ENCODE measurements around the gene GAS7.

Gene GAS7

DNA sequence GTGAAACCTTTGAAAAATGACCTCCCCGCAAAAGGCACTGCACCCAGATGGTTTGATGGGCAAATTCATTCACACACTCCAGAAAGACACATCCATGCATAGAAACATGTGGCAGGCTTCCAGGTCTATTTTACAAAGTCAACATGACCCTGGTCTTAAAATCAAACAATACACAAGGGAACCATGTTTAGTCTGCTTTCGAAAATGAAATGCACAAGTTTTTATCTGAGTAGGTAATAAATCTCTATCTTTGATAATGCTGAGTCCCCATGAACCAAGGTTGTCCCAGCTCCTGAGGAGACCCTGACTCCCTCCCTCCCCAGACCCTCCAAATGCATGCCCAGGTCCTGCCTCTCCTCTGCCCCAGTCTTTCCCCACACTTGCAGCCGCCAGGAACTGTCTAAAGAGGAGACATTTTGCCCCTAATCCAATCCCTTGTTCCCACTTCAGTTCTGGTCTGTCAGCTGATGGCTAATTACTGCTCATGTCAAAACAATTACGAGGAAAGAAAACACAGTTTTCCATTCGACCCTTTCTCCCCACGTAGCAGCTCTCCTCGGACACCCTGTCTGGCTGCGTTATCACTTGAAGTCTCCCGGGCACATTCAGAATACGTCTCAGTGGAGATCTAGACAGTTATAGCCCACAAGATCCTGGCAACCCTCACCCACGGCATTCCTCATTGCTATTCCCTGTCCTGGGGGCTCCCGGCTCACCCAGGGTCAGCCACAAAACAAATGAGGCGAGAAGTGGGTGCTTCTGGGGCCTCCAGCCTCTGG, 224.5 kb downstream of the GAS7 start:
- DNase-seq = no peak

DNA sequence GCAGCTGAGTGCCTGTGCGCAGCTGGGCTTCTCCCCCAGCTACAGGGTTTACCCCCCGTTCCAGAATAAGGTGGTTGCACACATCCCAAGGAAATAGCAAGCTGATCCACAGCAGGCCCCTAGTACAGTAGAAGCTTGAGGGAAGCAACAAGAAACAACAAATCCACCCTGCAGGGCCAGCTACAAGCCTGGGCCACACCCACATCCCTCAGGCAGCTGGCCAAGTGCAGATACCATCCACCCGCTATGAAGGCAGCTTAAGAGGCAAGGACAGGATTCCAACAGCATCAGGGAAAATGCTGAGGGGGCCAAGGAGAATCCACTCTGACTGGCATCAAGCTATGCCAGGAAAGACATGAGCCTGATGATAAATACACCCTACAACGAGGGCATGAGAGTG, 226.4 kb downstream of the GAS7 start:
- peak; percentile 76 for DNase-seq

DNA sequence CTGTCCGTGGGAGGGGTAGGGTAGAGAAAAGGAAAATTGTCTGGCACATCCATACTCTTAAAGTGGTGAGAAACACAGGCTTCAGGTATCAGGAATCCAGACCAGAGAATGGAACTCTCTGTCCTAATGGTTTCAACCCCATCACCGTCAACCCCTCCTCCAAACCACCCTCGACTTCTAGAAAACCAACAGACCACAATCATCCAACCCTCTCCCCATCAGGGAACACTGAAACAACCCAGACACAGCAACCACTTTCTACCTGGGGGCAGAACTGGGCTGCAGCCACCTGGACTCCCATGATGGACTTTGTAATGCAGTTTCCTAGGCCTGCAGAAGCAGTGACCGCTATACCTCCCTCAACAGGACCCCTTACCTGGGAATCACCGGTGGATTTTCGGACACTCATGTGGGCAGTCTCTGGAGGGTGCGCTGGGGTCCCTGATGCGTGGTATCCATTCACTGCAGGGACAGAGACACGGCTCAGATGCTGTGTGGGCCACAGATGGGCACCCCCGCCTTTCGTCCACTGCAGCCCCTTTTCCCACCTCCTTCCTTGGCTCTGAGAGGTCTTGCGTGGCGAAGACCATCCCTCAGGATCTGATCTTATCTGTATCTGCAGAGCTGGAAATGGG, 229.0 kb downstream of the GAS7 start:
- DNase-seq = no peak

DNA sequence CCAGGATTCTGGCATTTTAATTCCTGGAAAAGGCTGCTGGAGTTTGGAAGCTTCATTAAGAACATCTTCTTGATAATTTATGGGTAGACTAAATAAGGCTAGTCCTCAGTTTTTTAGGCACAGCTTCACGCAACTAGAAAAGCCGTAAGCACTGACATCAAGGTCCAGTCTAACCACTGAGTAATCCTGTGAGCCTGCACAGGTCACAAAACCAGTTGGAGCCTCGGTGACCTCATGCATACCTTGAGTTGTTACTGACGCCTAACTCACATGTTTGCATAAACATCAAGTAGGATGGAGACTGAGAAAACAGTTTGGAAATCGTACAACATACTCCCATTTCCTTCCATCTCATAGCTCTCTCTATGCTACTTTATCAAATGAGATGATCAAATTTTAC, 229.5 kb downstream of the GAS7 start:
- no peak for DNase-seq

DNA sequence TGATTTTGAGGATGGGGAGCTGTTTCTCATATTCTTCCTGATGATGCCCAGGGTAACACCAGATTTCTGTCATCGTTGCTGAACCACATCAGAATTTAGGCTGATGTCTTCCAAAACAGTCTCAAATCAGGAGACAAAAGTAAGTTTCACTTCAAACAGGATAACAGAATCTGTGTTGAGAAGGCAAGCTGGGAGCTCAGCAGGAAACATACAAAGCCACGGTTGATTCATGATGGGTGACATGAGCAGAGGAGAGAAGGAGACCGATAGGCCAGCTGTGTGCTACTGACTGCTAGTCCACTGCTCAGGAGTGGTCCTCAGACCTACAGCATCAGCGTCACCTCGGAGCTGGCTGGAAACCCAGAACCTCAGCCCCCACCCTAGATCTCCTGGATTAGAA, 230.4 kb downstream of the GAS7 start:
- no peak for DNase-seq

DNA sequence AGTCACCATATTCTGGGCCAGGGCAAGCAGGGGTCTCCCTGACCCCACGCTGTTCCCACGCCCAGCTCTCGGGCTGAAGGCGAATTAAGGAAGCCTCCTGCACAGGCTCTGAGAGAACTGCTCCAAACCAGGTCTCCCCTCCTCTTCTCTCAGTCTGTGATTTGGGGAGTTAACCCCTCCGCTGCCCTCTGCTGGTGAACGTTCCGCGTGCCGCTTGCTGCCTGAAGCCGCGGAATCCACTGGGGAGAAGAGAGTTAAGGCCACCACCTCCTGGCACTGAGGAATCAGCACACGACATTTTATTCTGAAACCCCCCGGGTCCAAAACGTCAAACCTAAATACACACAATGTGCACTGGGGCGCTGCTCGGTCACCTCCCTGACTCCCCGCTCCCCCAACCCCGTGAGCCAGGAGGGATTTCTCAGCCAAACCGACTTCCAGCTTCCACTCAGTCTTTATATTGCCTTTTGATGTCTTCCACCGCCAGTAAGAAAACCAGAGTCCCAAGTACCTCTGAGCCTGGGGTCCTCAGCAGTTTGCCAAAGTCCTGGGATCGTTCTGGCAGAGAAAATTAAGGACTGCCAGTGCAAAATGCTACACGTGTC, 238.9 kb downstream of the GAS7 start:
- peak; percentile 76 for DNase-seq

DNA sequence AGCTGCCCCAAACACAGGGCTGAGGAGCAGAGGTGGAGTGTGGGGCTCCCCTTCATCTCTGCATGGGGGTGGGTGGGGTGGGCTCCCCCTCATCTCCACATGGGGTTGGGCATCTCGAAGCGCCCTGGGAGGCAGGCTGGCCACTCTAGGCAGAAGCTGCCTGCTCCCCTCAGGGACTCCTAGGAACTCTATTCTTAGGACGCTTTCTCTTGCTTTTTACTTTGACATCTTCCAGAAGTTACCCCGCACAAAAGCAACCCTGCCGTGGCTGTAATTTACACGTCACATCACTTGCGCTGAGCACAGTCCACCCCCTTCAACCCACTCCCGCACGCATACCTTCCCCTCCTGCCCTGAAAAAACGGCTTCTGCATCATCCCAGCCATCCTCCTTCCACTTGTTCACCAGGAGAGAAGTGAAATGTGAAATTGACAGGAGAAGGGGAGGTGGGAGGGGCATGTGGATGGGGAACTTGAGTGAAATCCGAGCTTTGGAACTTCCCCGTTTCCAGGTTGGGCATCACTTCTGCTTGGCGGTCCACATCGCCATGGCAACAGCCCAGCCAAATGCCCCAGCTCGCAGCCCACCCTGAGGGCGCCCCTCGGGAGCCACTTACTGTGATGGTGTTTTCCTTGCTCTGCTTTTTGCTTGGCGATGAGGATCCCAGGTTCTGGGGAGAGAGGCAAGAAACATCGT, 239.7 kb downstream of the GAS7 start:
- no peak for DNase-seq

DNA sequence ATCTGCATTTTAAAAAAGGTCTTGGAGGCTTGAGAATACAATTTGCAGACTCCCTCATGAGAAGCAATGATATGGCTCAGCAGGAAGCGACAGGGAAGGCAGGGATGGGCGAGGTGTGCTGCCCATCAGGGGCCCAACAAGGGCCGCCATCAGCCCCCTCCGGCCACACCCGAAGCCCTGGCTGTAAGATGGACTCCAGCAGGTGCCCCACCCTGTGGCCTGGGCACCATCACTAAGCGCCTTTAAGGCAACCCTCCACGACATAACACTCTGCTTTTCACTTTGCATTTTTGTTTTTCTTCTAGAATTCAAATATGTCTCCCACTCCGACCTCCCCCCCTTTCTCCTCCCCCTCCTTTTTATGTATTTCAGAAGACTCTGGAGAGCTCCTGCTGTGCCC, 241.2 kb downstream of the GAS7 start:
- DNase-seq = no peak

DNA sequence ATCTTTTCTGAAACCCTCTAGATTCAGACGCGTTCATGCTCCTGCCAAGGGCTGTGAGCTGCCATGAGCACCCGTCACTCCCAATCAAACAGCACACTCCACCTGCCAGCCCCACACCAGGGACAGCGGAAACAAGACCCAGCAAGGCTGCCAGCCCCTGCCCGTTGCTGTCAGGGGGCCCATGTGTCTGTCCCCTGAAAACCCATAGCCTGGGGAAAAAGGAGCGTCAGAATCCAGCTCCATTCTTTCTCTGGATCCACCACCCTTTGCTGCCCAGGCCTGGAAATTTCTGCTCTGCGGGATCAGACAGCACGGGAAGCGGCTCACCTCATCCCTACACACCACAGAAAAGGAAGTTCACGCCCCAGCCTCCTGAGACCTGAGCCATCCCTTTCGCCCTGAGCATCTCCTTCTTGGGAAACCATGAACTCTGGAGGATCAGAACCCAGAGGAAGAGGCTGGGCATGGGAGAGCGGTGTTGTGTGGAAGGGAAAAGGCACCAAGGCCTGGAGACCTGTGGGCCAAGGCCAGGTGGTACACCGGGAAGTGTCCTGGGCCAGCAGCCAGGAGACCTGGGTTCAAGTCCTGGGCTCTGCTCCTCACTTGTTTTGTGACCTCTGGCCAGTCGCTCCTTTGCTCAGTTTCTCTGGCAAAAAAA, 241.8 kb downstream of the GAS7 start:
- no peak for DNase-seq

DNA sequence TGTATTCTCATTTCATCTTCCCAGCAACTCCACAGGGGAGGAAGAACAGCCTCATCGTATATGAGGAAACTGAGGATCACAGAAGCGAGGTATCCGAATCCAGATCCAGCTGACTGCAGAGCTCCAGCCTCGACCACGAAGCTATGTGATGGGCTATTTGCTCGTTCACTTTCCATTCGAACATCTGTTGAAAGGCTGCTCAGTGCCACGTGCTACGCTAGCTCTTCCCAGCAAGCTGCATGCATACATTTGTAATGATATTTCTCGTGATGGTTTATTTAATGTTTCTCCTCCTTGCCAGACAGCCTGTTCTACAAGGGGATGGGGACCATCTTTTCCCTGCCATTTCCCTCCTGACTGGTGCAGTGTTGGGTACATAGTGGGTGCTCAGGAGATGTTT, 244.9 kb downstream of the GAS7 start:
- no peak for DNase-seq

DNA sequence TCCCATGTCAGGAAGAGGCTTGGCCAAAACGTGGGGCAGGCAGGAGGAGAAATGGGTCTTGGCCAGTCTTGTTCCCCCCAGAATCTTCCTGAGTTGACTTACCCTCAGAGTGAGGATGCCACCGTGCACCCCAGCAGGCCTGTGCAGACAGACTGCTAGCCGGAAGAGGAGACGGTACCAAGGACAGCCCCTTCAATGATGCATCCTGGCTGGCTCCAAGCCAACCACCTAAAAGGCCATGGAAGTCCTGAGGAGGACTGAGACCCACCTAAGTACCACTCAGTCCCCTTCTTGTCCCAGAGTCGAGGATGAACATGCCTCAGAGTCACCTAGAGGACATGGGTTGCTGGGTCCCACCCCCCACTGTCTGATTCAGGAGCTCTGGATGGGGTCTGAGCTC, 246.6 kb downstream of the GAS7 start:
- DNase-seq = no peak

DNA sequence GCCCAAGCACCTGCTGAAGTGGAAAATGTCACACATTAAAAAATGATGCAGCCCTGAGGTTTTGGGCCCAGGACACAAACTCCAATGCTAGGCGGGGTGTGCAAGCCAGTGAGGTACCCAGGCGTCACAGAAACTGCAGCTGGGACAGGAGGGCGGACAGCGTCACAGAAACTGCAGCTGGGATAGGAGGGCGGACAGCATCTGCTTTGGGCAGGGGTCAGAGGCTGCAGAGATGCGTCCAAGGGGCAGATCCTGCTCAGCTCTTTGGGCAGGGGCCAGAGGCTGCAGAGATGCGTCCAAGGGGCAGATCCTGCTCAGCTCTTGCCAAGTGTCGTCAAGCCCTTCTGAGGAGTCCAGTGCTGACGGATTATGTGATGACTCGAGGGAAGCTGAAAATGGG, 249.5 kb downstream of the GAS7 start:
- no peak for DNase-seq

DNA sequence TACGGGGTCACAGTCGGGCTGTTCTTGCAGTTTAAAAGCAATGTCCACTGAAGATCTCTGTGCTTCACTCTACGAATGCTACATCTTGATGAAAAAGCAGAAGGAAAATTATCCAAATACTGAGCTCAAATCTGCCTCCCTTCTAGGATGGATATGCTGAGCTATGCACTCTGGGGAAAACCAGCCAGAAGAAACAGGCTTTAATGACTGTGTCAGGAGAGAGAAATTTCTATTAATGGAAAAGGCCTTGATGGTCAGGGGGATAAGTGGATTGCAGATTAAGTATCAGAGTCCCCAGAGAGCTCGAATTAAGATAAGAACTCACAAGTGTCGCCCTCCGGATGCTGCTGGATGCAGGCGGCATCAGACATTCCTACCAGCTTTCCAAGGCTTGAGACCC, 253.7 kb downstream of the GAS7 start:
- DNase-seq = no peak

DNA sequence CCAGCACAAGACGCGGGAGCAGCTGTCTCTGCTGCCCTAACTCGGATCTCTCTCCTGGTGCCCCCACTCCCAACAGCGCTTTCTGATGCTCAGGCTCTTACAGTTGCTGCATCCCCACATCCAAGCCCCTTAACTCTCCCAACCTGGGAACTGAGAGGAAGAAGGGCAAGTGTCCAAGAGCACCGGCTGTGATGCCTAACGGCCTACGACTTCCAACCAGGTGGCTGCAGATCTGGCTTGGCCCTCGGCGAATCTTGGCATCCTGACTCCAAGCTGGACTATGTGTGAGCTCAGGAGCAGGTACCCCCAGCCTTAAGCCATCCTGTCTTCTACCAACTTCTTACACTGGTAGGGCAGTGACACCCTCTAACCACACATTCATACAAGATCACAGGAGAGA, 255.1 kb downstream of the GAS7 start:
- DNase-seq = no peak

DNA sequence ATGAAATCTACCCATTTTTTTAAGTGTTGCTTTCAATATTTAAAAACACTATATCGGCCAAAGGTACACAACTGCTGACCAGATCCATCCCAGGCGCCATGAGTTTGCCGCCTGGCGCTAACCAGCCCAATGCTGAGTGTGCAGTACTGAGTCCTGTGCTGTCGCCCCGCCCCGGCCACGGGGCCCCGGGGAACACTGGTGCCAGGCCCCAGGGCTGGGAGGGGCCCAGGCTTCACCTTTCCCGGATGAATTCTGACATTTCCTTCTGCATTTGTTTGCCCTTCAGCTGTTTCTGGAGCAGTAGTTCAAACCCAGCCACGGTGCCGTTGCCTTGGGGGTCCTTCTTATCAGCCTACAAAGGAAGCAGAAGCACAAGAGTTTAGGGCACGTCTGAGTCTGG, 255.5 kb downstream of the GAS7 start:
- no peak for DNase-seq

DNA sequence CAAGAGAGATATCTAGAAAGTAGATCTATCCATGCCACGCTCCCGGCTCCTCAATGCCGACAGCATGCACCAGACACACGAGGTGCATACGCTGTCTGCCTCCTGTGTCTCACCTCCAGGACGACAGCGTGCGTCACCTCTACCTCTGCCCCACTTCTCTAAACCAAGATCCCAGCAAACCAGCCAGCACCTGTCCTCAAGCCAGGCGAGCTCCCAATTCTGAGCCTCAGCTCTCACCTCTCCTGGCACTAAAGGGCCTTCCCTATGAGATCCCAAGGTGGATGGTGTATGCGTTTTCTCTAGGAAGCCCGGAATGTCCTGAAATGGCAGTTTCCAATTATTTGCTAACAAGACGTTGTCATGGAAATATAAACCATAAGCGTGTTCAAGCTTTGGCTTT, 257.1 kb downstream of the GAS7 start:
- no peak for DNase-seq

DNA sequence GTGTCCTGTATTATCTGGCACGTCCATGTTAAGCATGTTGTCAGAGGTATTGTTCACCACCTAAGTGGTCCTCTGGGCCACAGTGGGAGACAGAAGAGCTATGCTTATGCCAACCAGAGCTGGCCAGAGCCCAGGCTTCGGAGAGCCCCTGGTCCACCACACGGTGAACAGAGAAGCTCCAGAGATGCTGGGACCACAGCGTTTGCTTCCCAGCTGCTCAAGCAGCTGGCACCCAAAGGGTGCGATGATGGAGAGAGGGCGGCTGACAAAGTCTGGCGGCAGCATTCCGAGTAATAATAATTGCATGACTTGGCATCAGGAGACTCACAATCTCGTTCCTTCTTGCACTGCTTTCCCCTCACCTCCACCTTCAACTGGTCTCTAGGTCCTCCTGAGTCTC, 257.6 kb downstream of the GAS7 start:
- DNase-seq = no peak

DNA sequence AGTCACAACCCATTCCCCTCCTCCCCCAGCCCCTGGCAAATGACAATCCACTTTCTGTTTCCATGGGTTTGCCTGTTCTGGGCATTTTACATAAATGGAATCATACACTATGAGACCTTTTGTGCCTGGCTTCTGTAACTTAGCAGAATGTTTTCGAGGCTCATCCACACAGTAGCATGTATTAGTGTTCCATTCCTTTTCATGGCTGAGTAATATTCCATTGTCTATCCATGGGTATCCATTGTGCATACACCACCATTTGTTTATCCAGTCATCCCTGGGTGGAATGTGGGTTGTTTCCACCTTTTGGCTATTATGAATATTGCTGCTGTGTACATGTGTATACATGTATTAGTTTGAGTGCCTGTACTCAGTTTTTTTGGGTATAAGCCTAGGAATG, 259.6 kb downstream of the GAS7 start:
- DNase-seq = no peak

DNA sequence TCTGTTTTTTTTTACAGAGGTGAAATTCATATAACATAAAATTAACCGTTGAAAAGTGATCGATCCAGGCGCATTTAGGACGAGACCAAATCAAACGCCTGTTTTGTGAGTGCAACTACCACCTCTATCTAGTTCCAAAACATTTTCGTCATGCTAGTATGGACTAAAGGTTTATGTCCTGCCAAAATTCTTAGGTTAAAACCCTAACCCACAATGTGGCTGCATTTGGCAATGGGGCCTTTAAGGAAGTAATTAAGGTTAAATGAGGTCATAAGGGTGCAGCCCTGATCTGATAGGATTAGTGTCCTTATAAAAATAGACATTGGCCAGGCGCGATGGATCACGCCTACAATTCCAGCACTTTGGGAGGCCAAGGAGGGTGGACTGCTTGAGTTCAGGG, 260.5 kb downstream of the GAS7 start:
- peak; percentile 5 for DNase-seq

DNA sequence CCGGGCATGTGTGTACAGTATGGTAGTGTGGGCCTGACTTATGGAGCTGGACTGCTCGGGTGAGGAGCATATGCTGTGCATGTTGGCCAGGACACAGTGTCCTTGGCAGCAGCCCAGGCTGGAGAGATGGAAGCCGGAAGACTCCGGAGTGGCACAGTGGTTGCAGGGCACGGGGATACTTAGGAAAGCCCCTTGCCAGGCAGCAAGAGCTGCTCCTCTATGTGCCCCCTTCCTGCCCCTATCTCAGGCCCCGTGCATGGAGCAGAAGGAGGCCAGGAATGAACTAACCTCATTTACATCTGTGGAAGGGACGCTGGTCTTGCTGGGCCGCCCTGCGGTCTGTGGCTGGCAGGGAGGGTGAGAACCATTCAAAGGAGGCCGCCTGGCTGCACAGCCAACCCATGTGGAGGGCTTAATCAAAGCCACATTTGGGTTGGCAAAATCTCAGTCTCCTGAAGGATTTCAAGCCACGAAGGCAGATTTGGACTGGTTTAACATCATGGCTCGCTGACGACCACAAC, 261.1 kb downstream of the GAS7 start:
- no peak for DNase-seq

DNA sequence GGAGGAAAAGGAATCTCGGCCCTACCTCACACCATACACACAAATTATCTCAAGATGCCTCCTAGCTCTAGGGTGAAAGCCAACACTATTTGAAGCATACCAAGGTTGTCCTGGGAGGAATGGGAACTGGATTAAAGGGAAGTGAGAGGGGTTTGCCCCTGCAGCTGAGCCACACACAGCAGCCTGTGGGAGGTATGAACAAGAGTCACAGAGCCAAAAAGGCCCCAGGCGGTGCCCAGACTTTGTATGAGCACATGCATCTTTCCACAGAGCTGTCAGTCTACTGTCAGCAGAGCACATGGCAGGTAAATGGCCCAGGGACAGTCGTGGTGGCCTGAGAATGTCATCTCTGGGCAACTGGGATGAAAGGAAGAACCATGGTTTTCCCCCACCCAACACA, 262.3 kb downstream of the GAS7 start:
- DNase-seq = no peak

DNA sequence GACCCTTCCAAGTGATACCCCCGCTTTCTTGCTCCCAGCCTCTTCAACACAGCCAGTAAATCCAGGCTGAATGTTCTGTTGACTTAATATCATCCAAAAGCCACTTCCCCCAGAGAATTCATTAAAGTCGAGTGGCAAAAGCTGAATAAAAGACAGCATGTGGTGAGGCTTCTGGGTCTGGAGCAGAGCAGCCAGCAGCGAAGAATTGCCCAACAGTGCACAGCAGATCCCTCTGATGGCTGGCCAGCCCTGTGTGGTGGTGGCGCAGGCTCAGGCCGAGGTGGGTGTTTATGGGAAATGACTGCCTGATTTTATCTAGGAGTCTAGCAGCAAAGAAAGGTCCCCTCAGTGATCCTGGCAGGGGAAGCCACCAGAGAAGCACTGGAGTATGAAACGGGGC, 263.0 kb downstream of the GAS7 start:
- DNase-seq = no peak

DNA sequence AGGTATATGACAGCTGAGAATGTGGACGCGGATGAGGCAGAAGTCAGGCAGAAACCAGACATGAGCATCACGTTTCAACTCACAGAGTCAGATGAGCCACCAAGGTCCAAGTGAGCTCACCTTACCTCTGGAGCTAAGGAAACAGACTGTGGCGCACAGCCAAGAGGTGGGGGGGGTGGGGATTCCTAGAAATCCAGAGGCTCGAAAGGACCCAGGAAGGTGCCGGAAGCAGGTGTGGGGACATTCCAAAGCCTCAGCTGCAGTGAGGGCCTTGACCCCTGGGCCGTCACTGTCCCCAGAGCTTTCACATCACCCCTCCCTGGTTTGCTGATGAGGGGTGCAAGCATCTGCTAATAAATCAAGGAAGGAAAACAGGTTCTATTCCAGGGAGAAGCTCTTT, 264.1 kb downstream of the GAS7 start:
- no peak for DNase-seq

Data from hematopoietic multipotent progenitor cell treated with erythropoietin and hydrocortisone succinate and interleukin-3 and kit ligand, for 4 days (in vitro differentiated cells).